GM21423 (cell line): ENCODE measurements around the gene CDC14B.
A peak's percentile ranks its signal among the peaks of the same experiment; 100 is the strongest.

Experiments used
- ATAC-seq: cut with Tn5 transposase; IDR thresholded peaks from one replicate; pipeline ENCODE4 v1.9.1; 2021; ENCODE audit warnings: mild to moderate bottlenecking, moderate library complexity; ENCODE audit not compliant: unreplicated experiment

The CDC14B gene

GRCh38 chr9:96619491-96620180 is at the start of gene CDC14B:
Gene CDC14B, minus strand, starts transcription at chr9:96619843. Its CDS starts 465 bp downstream, at chr9:96619378.
- no peak for ATAC-seq

GRCh38 chr9:96668868-96669534 is 49.4 kb upstream of the CDC14B start:
- no peak for ATAC-seq

GRCh38 chr9:96667363-96667728 is 47.7 kb upstream of the CDC14B start:
- no peak for ATAC-seq

- ATAC-seq: peak; percentile 75
Measured at GRCh38 chr9:96666653-96667362, 47.2 kb upstream of the CDC14B start.

GRCh38 chr9:96665789-96666188 is 46.1 kb upstream of the CDC14B start:
- no peak for ATAC-seq

- no peak for ATAC-seq
Measured at GRCh38 chr9:96663506-96664120, 44.0 kb upstream of the CDC14B start.

- no peak for ATAC-seq
Measured at GRCh38 chr9:96661711-96662110, 42.1 kb upstream of the CDC14B start.

GRCh38 chr9:96660692-96661248 is 41.1 kb upstream of the CDC14B start:
- ATAC-seq: peak; percentile 59

- ATAC-seq: peak; percentile 68
Measured at GRCh38 chr9:96655198-96655851, 35.7 kb upstream of the CDC14B start, which contains the start of gene PRXL2C. Gene PRXL2C, minus strand, starts transcription at chr9:96655317. Its CDS starts 36 bp downstream, at chr9:96655281.

GRCh38 chr9:96654450-96655197 is 35.0 kb upstream of the CDC14B start:
- peak; percentile 58 for ATAC-seq

GRCh38 chr9:96651626-96652025 is 32.0 kb upstream of the CDC14B start:
- ATAC-seq: no peak

- ATAC-seq: no peak
Measured at GRCh38 chr9:96649620-96650324, 30.1 kb upstream of the CDC14B start.

GRCh38 chr9:96646081-96646991 is 26.7 kb upstream of the CDC14B start:
- no peak for ATAC-seq

GRCh38 chr9:96644137-96644536 is 24.5 kb upstream of the CDC14B start:
- ATAC-seq: no peak

GRCh38 chr9:96641514-96641913 is 21.9 kb upstream of the CDC14B start:
- ATAC-seq: no peak

GRCh38 chr9:96638606-96639364 is 19.1 kb upstream of the CDC14B start:
- no peak for ATAC-seq

- ATAC-seq: no peak
Measured at GRCh38 chr9:96636368-96636767, 16.7 kb upstream of the CDC14B start.
